ENCODE data around the gene TCF15. TPM values are rescaled to one million over a fixed set of nuclear protein-coding genes. Genes with fewer than 3 reads are reported as not detected.
A peak's percentile ranks its signal among the peaks of the same experiment; 100 is the strongest.

Gene TCF15
- polyA plus RNA-seq, 2 of the 4 experiments (the other 2 are of a cell fraction): not detected

- no peak for ATAC-seq
- no peaks in the 10 kb centered on the region for H3K9me3 ChIP-seq
- CTCF ChIA-PET: interaction anchor here (1.1 to 20.9 kb wide), 5 partner anchors 12 to 160 kb away, joined by 3 to 432 read pairs (median 14); no protein-coding TSS in a partner anchor
- no peak for FAIRE-seq
- H3K27ac ChIP-seq: no peak overlapping the region
- no peak overlapping the region for H3K4me2 ChIP-seq
- 63% methylated on average over 15 of the region's 15 CpGs for WGBS (ENCODE audit: missing lambda C conversion rate)
- TF ChIP-seq JUN (IDR thresholded peaks at IDR 0.05): no peak
- no peak for TF ChIP-seq MAX (IDR thresholded peaks at IDR 0.05)
- TF ChIP-seq HOXA7 (CRISPR knock-in tag; IDR thresholded peaks at IDR 0.05): no peak
- TF ChIP-seq EHF (CRISPR knock-in tag; IDR thresholded peaks at IDR 0.05): no peak
- no peak for TF ChIP-seq HDAC2 (IDR thresholded peaks at IDR 0.05)
- TF ChIP-seq E2F6 (IDR thresholded peaks at IDR 0.05; ENCODE audit: borderline replicate concordance, low read depth): no peak
- TF ChIP-seq EP300 (IDR thresholded peaks at IDR 0.05): no peak
- no peak for TF ChIP-seq FOSL2 (IDR thresholded peaks at IDR 0.05)
- TF ChIP-seq FOSL2 (CRISPR knock-in tag; IDR thresholded peaks at IDR 0.05): no peak
- no peak for TF ChIP-seq HES2 (IDR thresholded peaks at IDR 0.05)
- no peak for TF ChIP-seq TP53 (CRISPR knock-in tag; IDR thresholded peaks at IDR 0.05)
- no peak for TF ChIP-seq CBX8 (IDR thresholded peaks at IDR 0.05)
- TF ChIP-seq MYC (IDR thresholded peaks at IDR 0.05; ENCODE audit: borderline replicate concordance, low read length): no peak
- TF ChIP-seq CHD4 (IDR thresholded peaks at IDR 0.05; ENCODE audit: borderline replicate concordance): no peak
- TF ChIP-seq ZFP36 (IDR thresholded peaks at IDR 0.05; ENCODE audit: borderline replicate concordance, partially characterized antibody): no peak
- TF ChIP-seq, protein P1, sequence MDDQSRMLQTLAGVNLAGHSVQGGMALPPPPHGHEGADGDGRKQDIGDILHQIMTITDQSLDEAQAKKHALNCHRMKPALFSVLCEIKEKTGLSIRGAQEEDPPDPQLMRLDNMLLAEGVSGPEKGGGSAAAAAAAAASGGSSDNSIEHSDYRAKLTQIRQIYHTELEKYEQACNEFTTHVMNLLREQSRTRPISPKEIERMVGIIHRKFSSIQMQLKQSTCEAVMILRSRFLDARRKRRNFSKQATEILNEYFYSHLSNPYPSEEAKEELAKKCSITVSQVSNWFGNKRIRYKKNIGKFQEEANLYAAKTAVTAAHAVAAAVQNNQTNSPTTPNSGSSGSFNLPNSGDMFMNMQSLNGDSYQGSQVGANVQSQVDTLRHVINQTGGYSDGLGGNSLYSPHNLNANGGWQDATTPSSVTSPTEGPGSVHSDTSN (IDR thresholded peaks at IDR 0.05): no peak
- peaks cover 6% of the 10 kb centered on the region; the same call in 2 of the 3 replicates for H3K4me1 ChIP-seq
- no peak overlapping the region for H3K4me3 ChIP-seq
- POLR2A ChIA-PET: no interaction called here
- DNase-seq (ENCODE audit: low read depth in 1 of 2, low spot score in 1 of 2): no peak
These were observed 35.7 kb downstream of the TCF15 start for GRCh38 chr20:574297-574942.

- FAIRE-seq: no peak
These were observed 36.5 kb downstream of the TCF15 start for GRCh38 chr20:573414-574296.

DNA sequence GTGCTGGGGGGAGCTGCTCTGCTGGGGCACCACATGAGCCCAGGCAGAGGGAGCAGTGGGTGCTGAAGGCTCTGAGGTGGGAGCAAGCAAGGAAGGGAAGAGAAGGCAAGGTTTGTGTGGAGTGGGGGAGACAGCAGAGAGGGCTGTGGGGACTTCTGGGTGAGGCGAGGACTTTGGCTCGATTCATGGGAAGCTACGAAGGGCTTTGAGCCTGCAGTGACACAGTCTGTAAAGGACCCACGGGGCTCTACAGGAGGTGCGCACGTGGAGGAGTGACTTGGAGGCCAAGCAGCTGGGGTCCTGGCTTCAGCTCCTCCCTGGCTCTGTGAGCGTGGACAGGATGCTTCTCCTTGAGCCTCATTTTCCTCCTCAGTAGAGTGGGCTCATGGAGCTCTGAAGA, 37.4 kb downstream of the TCF15 start:
- H3K27ac ChIP-seq: no peak overlapping the region
- no peak for DNase-seq (ENCODE audit: low read depth in 1 of 2, low spot score in 1 of 2)
- ChIA-PET CTCF (interaction anchor here (0.8 to 20.9 kb wide), 6 partner anchors 9 to 161 kb away, joined by 3 to 432 read pairs (median 10); no protein-coding TSS in a partner anchor), POLR2A (interaction anchor here (1.5 kb wide), 1 partner anchor 29 kb away, joined by 4 read pairs; the partner anchor contains the start of gene CSNK2A1)
- FAIRE-seq: no peak
- no peak overlapping the region for H3K4me3 ChIP-seq
- no peak overlapping the region for H3K4me2 ChIP-seq
- 64% methylated on average over 7 of the region's 7 CpGs for WGBS (ENCODE audit: missing lambda C conversion rate)
- ATAC-seq: peak; percentile 17 to 22; a peak in 4 of 6 replicates
- H3K4me1 ChIP-seq: peaks cover 6% of the 10 kb centered on the region; the same call in 2 of the 3 replicates
- H3K9me3 ChIP-seq: no peaks in the 10 kb centered on the region
- TF ChIP-seq MAZ (IDR thresholded peaks at IDR 0.05; ENCODE audit: borderline replicate concordance, low read depth, low read length) (no peak), HES2 (IDR thresholded peaks at IDR 0.05) (no peak), PHF8 (IDR thresholded peaks at IDR 0.05; ENCODE audit: borderline replicate concordance, low read depth) (no peak), FOSL2 (IDR thresholded peaks at IDR 0.05) (no peak), FOSL2 (CRISPR knock-in tag; IDR thresholded peaks at IDR 0.05) (no peak), E2F6 (IDR thresholded peaks at IDR 0.05; ENCODE audit: borderline replicate concordance, low read depth) (no peak), NFE2L2 (conservative IDR thresholded peaks at IDR 0.05; ENCODE audit: low read length) (no peak), CBX2 (IDR thresholded peaks at IDR 0.05; ENCODE audit: borderline replicate concordance, low read depth) (no peak), CEBPB (IDR thresholded peaks at IDR 0.05) (no peak), HOXA7 (CRISPR knock-in tag; IDR thresholded peaks at IDR 0.05) (no peak), CTCF (IDR thresholded peaks at IDR 0.05) (no peak), HEYL (CRISPR knock-in tag; IDR thresholded peaks at IDR 0.05) (no peak)

More at GRCh38 chr20:573414-574296, 36.5 kb downstream of the TCF15 start:
- 37% methylated on average over 12 of the region's 12 CpGs for WGBS (ENCODE audit: missing lambda C conversion rate)
- Histone ChIP-seq H3K9me3 (no peaks in the 10 kb centered on the region), H3K4me2 (no peak overlapping the region), H3K27ac (no peak overlapping the region), H3K4me3 (no peak overlapping the region), H3K4me1 (peaks cover 6% of the 10 kb centered on the region; the same call in 2 of the 3 replicates)
- ATAC-seq: peak in 1 of 2 experiments; percentile 7; a peak in 2 of 6 replicates
- ChIA-PET CTCF (interaction anchor here (1.1 to 20.9 kb wide), 5 partner anchors 12 to 160 kb away, joined by 3 to 432 read pairs (median 14); no protein-coding TSS in a partner anchor), POLR2A (interaction anchor here (1.5 kb wide), 1 partner anchor 30 kb away, joined by 4 read pairs; the partner anchor contains the start of gene CSNK2A1)
- no peak for DNase-seq (ENCODE audit: low read depth in 1 of 2, low spot score in 1 of 2)
- no peak for TF ChIP-seq E2F6 (IDR thresholded peaks at IDR 0.05; ENCODE audit: borderline replicate concordance, low read depth)
